ENCODE measurements around the gene PDXP. TPM values are rescaled to one million over a fixed set of nuclear protein-coding genes. Genes with fewer than 3 reads are reported as not detected.

The PDXP gene
- total RNA-seq, 1 experiment from 2014 or later = 42.7 TPM

DNA sequence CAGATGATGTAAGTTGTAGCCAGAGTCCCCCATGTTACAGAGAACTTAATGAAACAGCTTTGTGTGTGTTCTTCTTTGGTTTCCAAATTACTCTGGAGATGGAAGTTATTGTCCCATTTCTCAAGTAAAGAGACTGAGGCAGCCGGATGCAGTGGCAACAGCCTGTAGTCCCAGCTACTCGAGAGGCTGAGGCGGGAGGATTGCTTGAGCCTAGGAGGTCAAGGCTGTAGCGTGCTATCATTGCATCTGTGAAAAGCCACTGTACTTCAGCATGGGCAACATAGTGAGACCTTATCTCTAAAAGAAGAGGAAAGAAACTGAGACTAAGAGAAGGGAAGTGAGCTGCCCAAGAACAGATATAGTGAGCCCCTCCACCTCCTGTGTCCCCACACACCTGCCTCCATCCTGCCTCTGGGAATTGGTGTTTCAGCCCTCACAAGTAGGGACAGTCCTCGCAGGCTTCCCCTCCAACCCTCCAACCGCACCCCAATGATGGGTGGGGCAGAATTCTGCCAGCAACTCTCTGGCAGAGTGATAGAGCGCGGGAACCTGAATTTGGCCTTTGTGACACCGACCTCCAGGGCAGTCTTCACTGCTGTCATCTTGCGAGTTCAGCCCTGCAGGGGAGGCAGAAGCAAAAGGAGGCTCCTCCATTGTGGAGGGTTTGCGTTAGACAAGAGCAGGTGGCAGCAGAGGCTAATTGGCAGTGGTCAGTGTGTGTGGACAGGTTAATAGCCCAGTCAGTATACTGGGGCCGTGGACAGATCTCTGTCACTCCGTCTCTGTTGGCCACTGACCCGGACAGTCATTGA lies 1.6 kb downstream of the PDXP start:
- Histone ChIP-seq H3K9ac (ENCODE audit: low read length) (peak overlapping the region; percentile 88), H3K4me2 (ENCODE audit: low read length) (peak overlapping the region; percentile 97), H3K79me2 (ENCODE audit: insufficient read depth, low read length) (peaks cover 54% of the 10 kb centered on the region), H3K4me1 (ENCODE audit: control insufficient read depth in 1 of 2, insufficient read depth in 2 of 2, low read length in 2 of 2) (peaks cover 11 to 30% of the 10 kb centered on the region in 2 experiments; a peak in 3 of 4 replicates), H3K27me3 (ENCODE audit: insufficient read depth, low read length) (no peaks in the 10 kb centered on the region), H3K9me3 (ENCODE audit: control insufficient read depth in 1 of 2, insufficient read depth in 1 of 2, low read depth in 1 of 2, low read length in 2 of 2) (no peaks in the 10 kb centered on the region), H4K20me1 (ENCODE audit: insufficient read depth) (no peaks in the 10 kb centered on the region), H3K27ac (ENCODE audit: low read depth, low read length) (no peak overlapping the region; the same call in 1 of the 2 replicates), H3K9me2 (ENCODE audit: insufficient read depth) (no peaks in the 10 kb centered on the region), H2AFZ (ENCODE audit: low read depth, low read length, poor library complexity, severe bottlenecking) (no peak overlapping the region), H3K36me3 (ENCODE audit: control insufficient read depth in 1 of 2, insufficient read depth in 2 of 2, low read length in 2 of 2) (peaks cover 2 to 11% of the 10 kb centered on the region in 2 experiments; a peak in 1 of 4 replicates), H3K4me3 (replicated peaks in 1 of 2; ENCODE audit: low read depth in 1 of 2, low read length in 2 of 2) (peak overlapping the region; percentile 86 to 93)
- DNase-seq (ENCODE audit: low read depth, low spot score) (no peak), ATAC-seq (no peak)
- ChIA-PET POLR2A (interaction anchor here (3.6 kb wide), 1 partner anchor 15 kb away, joined by 71 read pairs; the partner anchor contains the start of gene LGALS1), CTCF (interaction anchor here (2.2 kb wide), 1 partner anchor 22 kb away, joined by 11 read pairs; no protein-coding TSS in a partner anchor), RAD21 (ENCODE audit: low non-redundant PET in 1 of 2, low total read pairs in 2 of 2, uncharacterized antibody in 2 of 2, unreplicated experiment in 2 of 2) (no interaction called here)
- BruUV-seq (replicated peaks) = TSS peak; percentile 67
- TF ChIP-seq EGR1 (IDR thresholded peaks at IDR 0.05; ENCODE audit: low read depth) (no peak), CBX3 (IDR thresholded peaks at IDR 0.05; ENCODE audit: low read depth) (no peak), SRF (IDR thresholded peaks at IDR 0.05; ENCODE audit: low read depth) (no peak), POLR2AphosphoS5 (IDR thresholded peaks at IDR 0.05; ENCODE audit: low read depth, low read length) (no peak), TCF7L2 (IDR thresholded peaks at IDR 0.05; ENCODE audit: borderline replicate concordance, extremely low read depth, insufficient read depth, insufficient read length) (no peak), ZFX (IDR thresholded peaks at IDR 0.05) (no peak), ZNF274 (IDR thresholded peaks at IDR 0.05; ENCODE audit: low read depth, low read length) (no peak), EZH2phosphoT487 (IDR thresholded peaks at IDR 0.05; ENCODE audit: borderline replicate concordance) (no peak)
- TF ChIP-seq, protein P1, sequence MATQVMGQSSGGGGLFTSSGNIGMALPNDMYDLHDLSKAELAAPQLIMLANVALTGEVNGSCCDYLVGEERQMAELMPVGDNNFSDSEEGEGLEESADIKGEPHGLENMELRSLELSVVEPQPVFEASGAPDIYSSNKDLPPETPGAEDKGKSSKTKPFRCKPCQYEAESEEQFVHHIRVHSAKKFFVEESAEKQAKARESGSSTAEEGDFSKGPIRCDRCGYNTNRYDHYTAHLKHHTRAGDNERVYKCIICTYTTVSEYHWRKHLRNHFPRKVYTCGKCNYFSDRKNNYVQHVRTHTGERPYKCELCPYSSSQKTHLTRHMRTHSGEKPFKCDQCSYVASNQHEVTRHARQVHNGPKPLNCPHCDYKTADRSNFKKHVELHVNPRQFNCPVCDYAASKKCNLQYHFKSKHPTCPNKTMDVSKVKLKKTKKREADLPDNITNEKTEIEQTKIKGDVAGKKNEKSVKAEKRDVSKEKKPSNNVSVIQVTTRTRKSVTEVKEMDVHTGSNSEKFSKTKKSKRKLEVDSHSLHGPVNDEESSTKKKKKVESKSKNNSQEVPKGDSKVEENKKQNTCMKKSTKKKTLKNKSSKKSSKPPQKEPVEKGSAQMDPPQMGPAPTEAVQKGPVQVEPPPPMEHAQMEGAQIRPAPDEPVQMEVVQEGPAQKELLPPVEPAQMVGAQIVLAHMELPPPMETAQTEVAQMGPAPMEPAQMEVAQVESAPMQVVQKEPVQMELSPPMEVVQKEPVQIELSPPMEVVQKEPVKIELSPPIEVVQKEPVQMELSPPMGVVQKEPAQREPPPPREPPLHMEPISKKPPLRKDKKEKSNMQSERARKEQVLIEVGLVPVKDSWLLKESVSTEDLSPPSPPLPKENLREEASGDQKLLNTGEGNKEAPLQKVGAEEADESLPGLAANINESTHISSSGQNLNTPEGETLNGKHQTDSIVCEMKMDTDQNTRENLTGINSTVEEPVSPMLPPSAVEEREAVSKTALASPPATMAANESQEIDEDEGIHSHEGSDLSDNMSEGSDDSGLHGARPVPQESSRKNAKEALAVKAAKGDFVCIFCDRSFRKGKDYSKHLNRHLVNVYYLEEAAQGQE (IDR thresholded peaks at IDR 0.05; ENCODE audit: low read depth) = no peak
- TF ChIP-seq, protein P2, sequence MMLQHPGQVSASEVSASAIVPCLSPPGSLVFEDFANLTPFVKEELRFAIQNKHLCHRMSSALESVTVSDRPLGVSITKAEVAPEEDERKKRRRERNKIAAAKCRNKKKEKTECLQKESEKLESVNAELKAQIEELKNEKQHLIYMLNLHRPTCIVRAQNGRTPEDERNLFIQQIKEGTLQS (IDR thresholded peaks at IDR 0.05) = no peak
- TF ChIP-seq, protein P3, sequence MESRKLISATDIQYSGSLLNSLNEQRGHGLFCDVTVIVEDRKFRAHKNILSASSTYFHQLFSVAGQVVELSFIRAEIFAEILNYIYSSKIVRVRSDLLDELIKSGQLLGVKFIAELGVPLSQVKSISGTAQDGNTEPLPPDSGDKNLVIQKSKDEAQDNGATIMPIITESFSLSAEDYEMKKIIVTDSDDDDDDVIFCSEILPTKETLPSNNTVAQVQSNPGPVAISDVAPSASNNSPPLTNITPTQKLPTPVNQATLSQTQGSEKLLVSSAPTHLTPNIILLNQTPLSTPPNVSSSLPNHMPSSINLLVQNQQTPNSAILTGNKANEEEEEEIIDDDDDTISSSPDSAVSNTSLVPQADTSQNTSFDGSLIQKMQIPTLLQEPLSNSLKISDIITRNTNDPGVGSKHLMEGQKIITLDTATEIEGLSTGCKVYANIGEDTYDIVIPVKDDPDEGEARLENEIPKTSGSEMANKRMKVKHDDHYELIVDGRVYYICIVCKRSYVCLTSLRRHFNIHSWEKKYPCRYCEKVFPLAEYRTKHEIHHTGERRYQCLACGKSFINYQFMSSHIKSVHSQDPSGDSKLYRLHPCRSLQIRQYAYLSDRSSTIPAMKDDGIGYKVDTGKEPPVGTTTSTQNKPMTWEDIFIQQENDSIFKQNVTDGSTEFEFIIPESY (IDR thresholded peaks at IDR 0.05; ENCODE audit: extremely low read depth, insufficient replicate concordance, low read length) = no peak
- intact Hi-C loops (cut with micrococcal nuclease) = no loop called here

Measured in HCT116 (cell line).